ENCODE data around the gene EID1.

DNA sequence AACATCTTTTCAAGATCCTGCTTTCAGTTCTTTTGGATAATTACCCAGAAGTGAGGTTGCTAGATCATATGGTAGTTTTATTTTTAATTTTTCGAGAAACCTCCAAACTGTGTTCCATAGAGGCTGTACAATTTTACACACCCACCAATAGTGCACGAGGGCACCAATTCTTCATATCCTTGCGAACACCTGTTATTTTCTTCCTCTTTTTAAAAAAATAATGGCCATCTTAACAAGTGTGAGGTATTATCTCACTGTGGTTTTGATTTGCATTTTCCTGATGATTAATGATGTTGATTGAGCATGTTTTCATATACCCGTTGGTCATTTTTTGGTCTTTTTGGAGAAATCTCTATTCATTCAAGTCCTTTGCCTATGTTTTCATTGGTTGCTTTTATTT is 49.5 kb upstream of the EID1 start:
- TF ChIP-seq ZNF416 (CRISPR knock-in tag; IDR thresholded peaks at IDR 0.05) (no peak), NR1H2 (CRISPR knock-in tag; IDR thresholded peaks at IDR 0.05) (no peak), NFYB (CRISPR knock-in tag; conservative IDR thresholded peaks at IDR 0.05; ENCODE audit: low read depth) (no peak), PRDM15 (CRISPR knock-in tag; IDR thresholded peaks at IDR 0.05) (no peak), NR3C1 (CRISPR knock-in tag; conservative IDR thresholded peaks at IDR 0.05; ENCODE audit: low read depth) (no peak), ETV6 (CRISPR knock-in tag; IDR thresholded peaks at IDR 0.05) (no peak), FOXJ3 (CRISPR knock-in tag; IDR thresholded peaks at IDR 0.05; ENCODE audit: borderline replicate concordance) (no peak), USF2 (CRISPR knock-in tag; IDR thresholded peaks at IDR 0.05) (no peak), USF1 (CRISPR knock-in tag; IDR thresholded peaks at IDR 0.05) (no peak)
- TF ChIP-seq, protein P1, sequence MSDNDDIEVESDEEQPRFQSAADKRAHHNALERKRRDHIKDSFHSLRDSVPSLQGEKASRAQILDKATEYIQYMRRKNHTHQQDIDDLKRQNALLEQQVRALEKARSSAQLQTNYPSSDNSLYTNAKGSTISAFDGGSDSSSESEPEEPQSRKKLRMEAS (CRISPR knock-in tag; IDR thresholded peaks at IDR 0.05) = no peak
- TF ChIP-seq, protein P2, sequence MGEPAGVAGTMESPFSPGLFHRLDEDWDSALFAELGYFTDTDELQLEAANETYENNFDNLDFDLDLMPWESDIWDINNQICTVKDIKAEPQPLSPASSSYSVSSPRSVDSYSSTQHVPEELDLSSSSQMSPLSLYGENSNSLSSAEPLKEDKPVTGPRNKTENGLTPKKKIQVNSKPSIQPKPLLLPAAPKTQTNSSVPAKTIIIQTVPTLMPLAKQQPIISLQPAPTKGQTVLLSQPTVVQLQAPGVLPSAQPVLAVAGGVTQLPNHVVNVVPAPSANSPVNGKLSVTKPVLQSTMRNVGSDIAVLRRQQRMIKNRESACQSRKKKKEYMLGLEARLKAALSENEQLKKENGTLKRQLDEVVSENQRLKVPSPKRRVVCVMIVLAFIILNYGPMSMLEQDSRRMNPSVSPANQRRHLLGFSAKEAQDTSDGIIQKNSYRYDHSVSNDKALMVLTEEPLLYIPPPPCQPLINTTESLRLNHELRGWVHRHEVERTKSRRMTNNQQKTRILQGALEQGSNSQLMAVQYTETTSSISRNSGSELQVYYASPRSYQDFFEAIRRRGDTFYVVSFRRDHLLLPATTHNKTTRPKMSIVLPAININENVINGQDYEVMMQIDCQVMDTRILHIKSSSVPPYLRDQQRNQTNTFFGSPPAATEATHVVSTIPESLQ (CRISPR knock-in tag; IDR thresholded peaks at IDR 0.05) = no peak
- TF ChIP-seq, protein P3, sequence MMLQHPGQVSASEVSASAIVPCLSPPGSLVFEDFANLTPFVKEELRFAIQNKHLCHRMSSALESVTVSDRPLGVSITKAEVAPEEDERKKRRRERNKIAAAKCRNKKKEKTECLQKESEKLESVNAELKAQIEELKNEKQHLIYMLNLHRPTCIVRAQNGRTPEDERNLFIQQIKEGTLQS (CRISPR knock-in tag; conservative IDR thresholded peaks at IDR 0.05) = no peak
- TF ChIP-seq, protein P4, sequence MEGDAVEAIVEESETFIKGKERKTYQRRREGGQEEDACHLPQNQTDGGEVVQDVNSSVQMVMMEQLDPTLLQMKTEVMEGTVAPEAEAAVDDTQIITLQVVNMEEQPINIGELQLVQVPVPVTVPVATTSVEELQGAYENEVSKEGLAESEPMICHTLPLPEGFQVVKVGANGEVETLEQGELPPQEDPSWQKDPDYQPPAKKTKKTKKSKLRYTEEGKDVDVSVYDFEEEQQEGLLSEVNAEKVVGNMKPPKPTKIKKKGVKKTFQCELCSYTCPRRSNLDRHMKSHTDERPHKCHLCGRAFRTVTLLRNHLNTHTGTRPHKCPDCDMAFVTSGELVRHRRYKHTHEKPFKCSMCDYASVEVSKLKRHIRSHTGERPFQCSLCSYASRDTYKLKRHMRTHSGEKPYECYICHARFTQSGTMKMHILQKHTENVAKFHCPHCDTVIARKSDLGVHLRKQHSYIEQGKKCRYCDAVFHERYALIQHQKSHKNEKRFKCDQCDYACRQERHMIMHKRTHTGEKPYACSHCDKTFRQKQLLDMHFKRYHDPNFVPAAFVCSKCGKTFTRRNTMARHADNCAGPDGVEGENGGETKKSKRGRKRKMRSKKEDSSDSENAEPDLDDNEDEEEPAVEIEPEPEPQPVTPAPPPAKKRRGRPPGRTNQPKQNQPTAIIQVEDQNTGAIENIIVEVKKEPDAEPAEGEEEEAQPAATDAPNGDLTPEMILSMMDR (IDR thresholded peaks at IDR 0.05) = no peak
- TF ChIP-seq, protein P5, sequence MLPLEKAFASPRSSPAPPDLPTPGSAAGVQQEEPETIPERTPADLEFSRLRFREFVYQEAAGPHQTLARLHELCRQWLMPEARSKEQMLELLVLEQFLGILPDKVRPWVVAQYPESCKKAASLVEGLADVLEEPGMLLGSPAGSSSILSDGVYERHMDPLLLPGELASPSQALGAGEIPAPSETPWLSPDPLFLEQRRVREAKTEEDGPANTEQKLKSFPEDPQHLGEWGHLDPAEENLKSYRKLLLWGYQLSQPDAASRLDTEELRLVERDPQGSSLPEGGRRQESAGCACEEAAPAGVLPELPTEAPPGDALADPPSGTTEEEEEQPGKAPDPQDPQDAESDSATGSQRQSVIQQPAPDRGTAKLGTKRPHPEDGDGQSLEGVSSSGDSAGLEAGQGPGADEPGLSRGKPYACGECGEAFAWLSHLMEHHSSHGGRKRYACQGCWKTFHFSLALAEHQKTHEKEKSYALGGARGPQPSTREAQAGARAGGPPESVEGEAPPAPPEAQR (CRISPR knock-in tag; IDR thresholded peaks at IDR 0.05) = no peak

Measured in WTC11 (cell line).